ENCODE measurements around the gene ARL13B.

- TF ChIP-seq CTCF (IDR thresholded peaks at IDR 0.05 in 4 of 5, conservative IDR thresholded peaks at IDR 0.05 in 1 of 5) (no peak), POLR2A (IDR thresholded peaks at IDR 0.05) (no peak)
Observed at GRCh38 chr3:94099311-94099710, 119.4 kb downstream of the ARL13B start.

Measured in gastrocnemius medialis (tissue), 4 donors.